ENCODE results near the gene GPSM1.
"Not testable (repeated sequence)": the region's sequence is repeated elsewhere in the genome, so short reads cannot be mapped to it uniquely, and the experiment has no call there.

Gene GPSM1

GRCh38 chr9:136346927-136347465 is 19.7 kb downstream of the GPSM1 start:
- DNase-seq, result no peak

GRCh38 chr9:136347472-136348256 is 20.3 kb downstream of the GPSM1 start:
- DNase-seq, result no peak

- DNase-seq, result no peak
These were observed 21.4 kb downstream of the GPSM1 start for GRCh38 chr9:136348691-136349090.

GRCh38 chr9:136349546-136349945 is 22.2 kb downstream of the GPSM1 start:
- no peak for DNase-seq

GRCh38 chr9:136351252-136351800 is 24.0 kb downstream of the GPSM1 start:
- no peak for DNase-seq

- not testable (repeated sequence) for DNase-seq
These were observed 24.5 kb downstream of the GPSM1 start for GRCh38 chr9:136351868-136352267.

- no peak for DNase-seq
These were observed 25.3 kb downstream of the GPSM1 start for GRCh38 chr9:136352682-136353081.

- DNase-seq, result no peak
These were observed 25.7 kb downstream of the GPSM1 start for GRCh38 chr9:136353088-136353487.

- no peak for DNase-seq
These were observed 26.6 kb downstream of the GPSM1 start for GRCh38 chr9:136353757-136354488.

- no peak for DNase-seq
These were observed 27.3 kb downstream of the GPSM1 start for GRCh38 chr9:136354592-136355085.

- DNase-seq, result no peak
These were observed 28.5 kb downstream of the GPSM1 start for GRCh38 chr9:136355616-136356557.

- no peak for DNase-seq
These were observed 29.9 kb downstream of the GPSM1 start for GRCh38 chr9:136357202-136357725.

GRCh38 chr9:136358016-136358415 is 30.7 kb downstream of the GPSM1 start:
- no peak for DNase-seq

GRCh38 chr9:136358888-136359287 is 31.5 kb downstream of the GPSM1 start:
- DNase-seq, result no peak

GRCh38 chr9:136359774-136360718 is 32.7 kb downstream of the GPSM1 start:
- DNase-seq, result no peak

- no peak for DNase-seq
These were observed 33.9 kb downstream of the GPSM1 start for GRCh38 chr9:136361047-136361753.

- DNase-seq, result no peak
These were observed 34.6 kb downstream of the GPSM1 start for GRCh38 chr9:136361754-136362449.

- DNase-seq, result no peak
These were observed 35.1 kb downstream of the GPSM1 start for GRCh38 chr9:136362450-136362784.

GRCh38 chr9:136363106-136363948 is 36.0 kb downstream of the GPSM1 start, which contains the start of gene DNLZ:
DNLZ (minus strand) TSS chr9:136363744; CDS start chr9:136363714, 30 bp downstream.
- peak; percentile 96 for DNase-seq

Data from NCI-H2171 (cell line).